IPS DF 6.9 (cell line): ENCODE data around the gene FGF2.

Experiments used
- DNase-seq: peaks from one replicate; pipeline ENCODE4 v3.0.0-alpha.2; 2013; ENCODE audit warnings: low read depth, low spot score
- H3K27ac ChIP-seq: one replicate; pipeline ENCODE4 v1.5.1; 2013; ENCODE audit warnings: low read length, control low read depth
- H3K27me3 ChIP-seq: 2 replicates; pipeline ENCODE4 v1.6.1; 2013; ENCODE audit warnings: mild to moderate bottlenecking, low read length; ENCODE audit not compliant: control insufficient read depth, insufficient read depth
- H3K36me3 ChIP-seq: 2 replicates; pipeline ENCODE4 v1.6.1; 2013; ENCODE audit warnings: low read length; ENCODE audit not compliant: control insufficient read depth, insufficient read depth
- H3K4me1 ChIP-seq: 2 replicates; pipeline ENCODE4 v1.6.1; 2013; ENCODE audit warnings: low read length; ENCODE audit not compliant: control insufficient read depth, insufficient read depth
- H3K4me3 ChIP-seq: 2 replicates; pipeline ENCODE4 v1.5.1; 2013; ENCODE audit warnings: mild to moderate bottlenecking, low read length
- H3K9me3 ChIP-seq: 2 replicates; pipeline ENCODE4 v1.6.1; 2013; ENCODE audit warnings: low read length, inconsistent platforms; ENCODE audit not compliant: control insufficient read depth, insufficient read depth
- WGBS: extraction: QIAGEN DNeasy Blood & Tissue Kit; methylation state at CpG from one replicate; pipeline ENCODE4 v1.1.7; 2013; ENCODE audit warnings: mixed read lengths, missing lambda C conversion rate; ENCODE audit not compliant: insufficient read length, insufficient coverage; 5-methylcytosine and 5-hydroxymethylcytosine counted together

Gene FGF2

GRCh38 chr4:122882857-122883735 is 56.5 kb downstream of the FGF2 start:
- no peak for DNase-seq
- Histone ChIP-seq H3K36me3 (peaks cover 16% of the 10 kb centered on the region; the same call in 1 of the 2 replicates), H3K4me3 (no peak overlapping the region), H3K9me3 (no peaks in the 10 kb centered on the region), H3K4me1 (no peaks in the 10 kb centered on the region), H3K27ac (no peak overlapping the region), H3K27me3 (no peaks in the 10 kb centered on the region)
- no CpG with 5 or more reads among the region's 5 CpGs for WGBS

GRCh38 chr4:122884499-122884898 is 57.9 kb downstream of the FGF2 start:
- Histone ChIP-seq H3K36me3 (peaks cover 10% of the 10 kb centered on the region; the same call in 1 of the 2 replicates), H3K27me3 (no peaks in the 10 kb centered on the region), H3K27ac (no peak overlapping the region), H3K9me3 (no peaks in the 10 kb centered on the region), H3K4me3 (no peak overlapping the region), H3K4me1 (no peaks in the 10 kb centered on the region)
- DNase-seq, result no peak
- no CpG with 5 or more reads among the region's 1 CpG for WGBS

- Histone ChIP-seq H3K27ac (no peak overlapping the region), H3K4me1 (no peaks in the 10 kb centered on the region), H3K36me3 (peaks cover 3% of the 10 kb centered on the region; the same call in 1 of the 2 replicates), H3K27me3 (no peaks in the 10 kb centered on the region), H3K4me3 (no peak overlapping the region), H3K9me3 (no peaks in the 10 kb centered on the region)
- no peak for DNase-seq
- no CpG with 5 or more reads among the region's 1 CpG for WGBS
Observed at GRCh38 chr4:122889726-122890125, 63.1 kb downstream of the FGF2 start.

GRCh38 chr4:122890147-122890795 is 63.6 kb downstream of the FGF2 start:
- Histone ChIP-seq H3K27ac (no peak overlapping the region), H3K36me3 (peaks cover 3% of the 10 kb centered on the region; the same call in 1 of the 2 replicates), H3K9me3 (no peaks in the 10 kb centered on the region), H3K4me1 (no peaks in the 10 kb centered on the region), H3K27me3 (no peaks in the 10 kb centered on the region), H3K4me3 (no peak overlapping the region)
- WGBS, result no CpG with 5 or more reads among the region's 2 CpGs
- DNase-seq, result no peak

- WGBS, result no CpG with 5 or more reads among the region's 3 CpGs
- Histone ChIP-seq H3K36me3 (peaks cover 5% of the 10 kb centered on the region; the same call in 1 of the 2 replicates), H3K4me3 (no peak overlapping the region)
Observed at GRCh38 chr4:122894827-122895226, 68.2 kb downstream of the FGF2 start.

GRCh38 chr4:122895336-122895995 is 68.8 kb downstream of the FGF2 start:
- WGBS, result no CpG with 5 or more reads among the region's 1 CpG
- Histone ChIP-seq H3K27me3 (no peaks in the 10 kb centered on the region), H3K4me1 (no peaks in the 10 kb centered on the region), H3K4me3 (no peak overlapping the region), H3K27ac (no peak overlapping the region), H3K9me3 (no peaks in the 10 kb centered on the region), H3K36me3 (peaks cover 5% of the 10 kb centered on the region; the same call in 1 of the 2 replicates)
- DNase-seq, result no peak

More at GRCh38 chr4:122894827-122895226, 68.2 kb downstream of the FGF2 start:
- Histone ChIP-seq H3K9me3 (no peaks in the 10 kb centered on the region), H3K4me1 (no peaks in the 10 kb centered on the region), H3K27ac (no peak overlapping the region), H3K27me3 (no peaks in the 10 kb centered on the region)
- DNase-seq, result no peak

- H3K36me3 ChIP-seq, result peaks cover 5% of the 10 kb centered on the region; the same call in 1 of the 2 replicates
- WGBS, result no CpG with 5 or more reads among the region's 1 CpG
- no peaks in the 10 kb centered on the region for H3K9me3 ChIP-seq
- H3K27me3 ChIP-seq, result no peaks in the 10 kb centered on the region
- DNase-seq, result no peak
- no peaks in the 10 kb centered on the region for H3K4me1 ChIP-seq
- no peak overlapping the region for H3K27ac ChIP-seq
- no peak overlapping the region for H3K4me3 ChIP-seq
Observed at GRCh38 chr4:122896270-122896669, 69.6 kb downstream of the FGF2 start.

GRCh38 chr4:122898370-122899150 is 71.9 kb downstream of the FGF2 start:
- Histone ChIP-seq H3K9me3 (no peaks in the 10 kb centered on the region), H3K36me3 (peaks cover 2% of the 10 kb centered on the region; the same call in 1 of the 2 replicates), H3K4me3 (no peak overlapping the region), H3K4me1 (no peaks in the 10 kb centered on the region), H3K27me3 (no peaks in the 10 kb centered on the region), H3K27ac (no peak overlapping the region)
- no CpG with 5 or more reads among the region's 2 CpGs for WGBS
- DNase-seq, result no peak

GRCh38 chr4:122899682-122900081 is 73.1 kb downstream of the FGF2 start:
- DNase-seq, result no peak
- peaks cover 2% of the 10 kb centered on the region; the same call in 1 of the 2 replicates for H3K36me3 ChIP-seq
- WGBS, result no CpG with 5 or more reads among the region's 7 CpGs
- no peaks in the 10 kb centered on the region for H3K27me3 ChIP-seq
- no peak overlapping the region for H3K4me3 ChIP-seq
- no peaks in the 10 kb centered on the region for H3K4me1 ChIP-seq
- H3K27ac ChIP-seq, result no peak overlapping the region
- no peaks in the 10 kb centered on the region for H3K9me3 ChIP-seq
